A549 (cell line): Measurements from ENCODE around the gene SCN5A.

Experiments used
- MAFK ChIP-seq: fragments of 450-650 bp; IDR thresholded peaks from 2 replicates; pipeline ENCODE4 v1.6.1; 2014; ENCODE audit not compliant: partially characterized antibody
- PHF8 ChIP-seq: fragments of 200-600 bp; sonication (generic); IDR thresholded peaks from 2 replicates; pipeline ENCODE4 v1.6.1; 2016; ENCODE audit warnings: low read depth, mild to moderate bottlenecking, antibody characterized with exemption, moderate library complexity, borderline replicate concordance
- SMC3 ChIP-seq: fragments of >200 bp; sonication (Bioruptor Twin); formaldehyde crosslinking; IDR thresholded peaks from 3 replicates; pipeline ENCODE4 v1.6.1; 2018; ENCODE audit warnings: inconsistent platforms
- TFCP2L1 ChIP-seq: fragments of 250-450 bp; sonication (Bioruptor Pico); IDR thresholded peaks from 2 replicates; pipeline ENCODE4 v1.5.0; 2021; ENCODE audit warnings: mild to moderate bottlenecking
- TF ChIP-seq, protein P1 (sequence below): fragments of 200-600 bp; sonication (generic); IDR thresholded peaks from 2 replicates; pipeline ENCODE4 v1.6.1; 2016; ENCODE audit warnings: antibody characterized with exemption, mild to moderate bottlenecking, moderate library complexity
- TF ChIP-seq, protein P2 (sequence below): fragments of >200 bp; sonication (Bioruptor Twin); formaldehyde crosslinking; IDR thresholded peaks from 3 replicates; pipeline ENCODE4 v1.5.1; 2016
- TF ChIP-seq, protein P3 (sequence below): fragments of 150-350 bp; IDR thresholded peaks from 2 replicates; pipeline ENCODE4 v1.6.1; 2014; ENCODE audit warnings: low read depth, mild to moderate bottlenecking, low read length

DNA sequence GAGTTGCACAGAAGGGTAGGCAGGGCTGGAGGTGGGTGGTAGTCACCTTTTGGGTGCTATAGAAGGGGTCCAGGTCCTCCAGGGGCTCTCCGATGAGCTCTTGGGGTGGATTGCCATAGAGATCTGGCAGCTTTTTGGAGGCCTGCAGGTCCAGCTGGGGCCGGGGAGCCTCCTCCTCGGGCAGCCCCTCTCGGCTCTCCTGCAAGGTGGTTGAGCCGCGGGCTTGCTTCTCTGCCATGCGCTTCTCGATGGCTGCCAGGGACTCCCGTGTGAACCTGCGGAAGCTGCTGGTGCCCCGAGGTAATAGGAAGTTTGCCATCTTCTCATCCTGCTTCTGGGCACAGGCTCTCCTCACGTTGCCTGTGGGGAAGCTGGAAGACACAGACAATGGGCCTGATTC lies 16.5 kb downstream of the SCN5A start:
- no peak for TF ChIP-seq TFCP2L1 (CRISPR knock-in tag)
- TF ChIP-seq, protein P1, sequence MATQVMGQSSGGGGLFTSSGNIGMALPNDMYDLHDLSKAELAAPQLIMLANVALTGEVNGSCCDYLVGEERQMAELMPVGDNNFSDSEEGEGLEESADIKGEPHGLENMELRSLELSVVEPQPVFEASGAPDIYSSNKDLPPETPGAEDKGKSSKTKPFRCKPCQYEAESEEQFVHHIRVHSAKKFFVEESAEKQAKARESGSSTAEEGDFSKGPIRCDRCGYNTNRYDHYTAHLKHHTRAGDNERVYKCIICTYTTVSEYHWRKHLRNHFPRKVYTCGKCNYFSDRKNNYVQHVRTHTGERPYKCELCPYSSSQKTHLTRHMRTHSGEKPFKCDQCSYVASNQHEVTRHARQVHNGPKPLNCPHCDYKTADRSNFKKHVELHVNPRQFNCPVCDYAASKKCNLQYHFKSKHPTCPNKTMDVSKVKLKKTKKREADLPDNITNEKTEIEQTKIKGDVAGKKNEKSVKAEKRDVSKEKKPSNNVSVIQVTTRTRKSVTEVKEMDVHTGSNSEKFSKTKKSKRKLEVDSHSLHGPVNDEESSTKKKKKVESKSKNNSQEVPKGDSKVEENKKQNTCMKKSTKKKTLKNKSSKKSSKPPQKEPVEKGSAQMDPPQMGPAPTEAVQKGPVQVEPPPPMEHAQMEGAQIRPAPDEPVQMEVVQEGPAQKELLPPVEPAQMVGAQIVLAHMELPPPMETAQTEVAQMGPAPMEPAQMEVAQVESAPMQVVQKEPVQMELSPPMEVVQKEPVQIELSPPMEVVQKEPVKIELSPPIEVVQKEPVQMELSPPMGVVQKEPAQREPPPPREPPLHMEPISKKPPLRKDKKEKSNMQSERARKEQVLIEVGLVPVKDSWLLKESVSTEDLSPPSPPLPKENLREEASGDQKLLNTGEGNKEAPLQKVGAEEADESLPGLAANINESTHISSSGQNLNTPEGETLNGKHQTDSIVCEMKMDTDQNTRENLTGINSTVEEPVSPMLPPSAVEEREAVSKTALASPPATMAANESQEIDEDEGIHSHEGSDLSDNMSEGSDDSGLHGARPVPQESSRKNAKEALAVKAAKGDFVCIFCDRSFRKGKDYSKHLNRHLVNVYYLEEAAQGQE = no peak
- no peak for TF ChIP-seq SMC3
- no peak for TF ChIP-seq MAFK
- TF ChIP-seq, protein P2, sequence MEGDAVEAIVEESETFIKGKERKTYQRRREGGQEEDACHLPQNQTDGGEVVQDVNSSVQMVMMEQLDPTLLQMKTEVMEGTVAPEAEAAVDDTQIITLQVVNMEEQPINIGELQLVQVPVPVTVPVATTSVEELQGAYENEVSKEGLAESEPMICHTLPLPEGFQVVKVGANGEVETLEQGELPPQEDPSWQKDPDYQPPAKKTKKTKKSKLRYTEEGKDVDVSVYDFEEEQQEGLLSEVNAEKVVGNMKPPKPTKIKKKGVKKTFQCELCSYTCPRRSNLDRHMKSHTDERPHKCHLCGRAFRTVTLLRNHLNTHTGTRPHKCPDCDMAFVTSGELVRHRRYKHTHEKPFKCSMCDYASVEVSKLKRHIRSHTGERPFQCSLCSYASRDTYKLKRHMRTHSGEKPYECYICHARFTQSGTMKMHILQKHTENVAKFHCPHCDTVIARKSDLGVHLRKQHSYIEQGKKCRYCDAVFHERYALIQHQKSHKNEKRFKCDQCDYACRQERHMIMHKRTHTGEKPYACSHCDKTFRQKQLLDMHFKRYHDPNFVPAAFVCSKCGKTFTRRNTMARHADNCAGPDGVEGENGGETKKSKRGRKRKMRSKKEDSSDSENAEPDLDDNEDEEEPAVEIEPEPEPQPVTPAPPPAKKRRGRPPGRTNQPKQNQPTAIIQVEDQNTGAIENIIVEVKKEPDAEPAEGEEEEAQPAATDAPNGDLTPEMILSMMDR = no peak
- TF ChIP-seq, protein P3, sequence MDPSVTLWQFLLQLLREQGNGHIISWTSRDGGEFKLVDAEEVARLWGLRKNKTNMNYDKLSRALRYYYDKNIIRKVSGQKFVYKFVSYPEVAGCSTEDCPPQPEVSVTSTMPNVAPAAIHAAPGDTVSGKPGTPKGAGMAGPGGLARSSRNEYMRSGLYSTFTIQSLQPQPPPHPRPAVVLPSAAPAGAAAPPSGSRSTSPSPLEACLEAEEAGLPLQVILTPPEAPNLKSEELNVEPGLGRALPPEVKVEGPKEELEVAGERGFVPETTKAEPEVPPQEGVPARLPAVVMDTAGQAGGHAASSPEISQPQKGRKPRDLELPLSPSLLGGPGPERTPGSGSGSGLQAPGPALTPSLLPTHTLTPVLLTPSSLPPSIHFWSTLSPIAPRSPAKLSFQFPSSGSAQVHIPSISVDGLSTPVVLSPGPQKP = no peak
- TF ChIP-seq PHF8 = no peak
